Anterior cingulate cortex (tissue), 58 donors: ENCODE results near the gene SLC44A5.
"Not testable (repeated sequence)": the region's sequence is repeated elsewhere in the genome, so short reads cannot be mapped to it uniquely, and the experiment has no call there.

Source experiments
- DNase-seq, 58 donors: peaks; one replicate each; lab custom pipeline; 2025; lab: John Stamatoyannopoulos, UW

SLC44A5 gene

DNA sequence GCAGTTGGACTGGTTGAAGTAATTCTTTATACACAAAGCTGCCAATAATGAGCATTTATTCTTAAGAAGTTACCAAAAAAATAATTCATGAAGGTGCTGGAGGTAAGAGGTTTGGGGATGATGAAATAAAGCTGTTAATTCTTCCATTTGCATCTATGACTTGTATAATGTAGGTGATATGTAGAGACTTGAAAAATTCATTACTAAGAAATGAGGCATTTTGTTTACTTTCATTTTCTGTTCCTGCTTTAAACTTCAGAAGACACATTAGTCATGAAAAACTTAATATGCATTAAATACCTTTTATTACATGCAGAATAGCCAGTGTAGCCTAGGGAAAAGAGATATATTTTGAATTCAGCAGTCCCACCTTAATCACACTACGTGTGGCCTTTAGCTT is 214.2 kb downstream of the SLC44A5 start:
- no peak for DNase-seq

DNA sequence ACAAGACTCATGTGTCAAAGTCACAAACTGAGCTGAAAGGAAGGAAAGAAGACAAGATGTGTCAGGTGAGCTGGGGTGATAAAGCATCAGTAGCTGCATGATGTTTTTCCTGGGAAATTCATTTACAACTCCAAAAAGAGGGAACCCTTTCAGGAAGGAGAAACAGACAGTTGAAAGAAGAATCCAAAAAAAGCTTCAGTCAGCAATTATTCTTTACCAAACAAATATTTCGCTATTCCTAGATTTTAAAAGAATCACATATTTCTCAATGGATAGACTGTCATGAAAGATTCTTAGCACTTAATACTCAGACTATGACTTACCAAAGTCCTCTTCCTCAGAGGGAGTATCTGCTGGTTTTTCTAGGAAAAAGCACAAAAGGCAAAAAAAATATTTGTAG is 214.7 kb downstream of the SLC44A5 start:
- no peak for DNase-seq

DNA sequence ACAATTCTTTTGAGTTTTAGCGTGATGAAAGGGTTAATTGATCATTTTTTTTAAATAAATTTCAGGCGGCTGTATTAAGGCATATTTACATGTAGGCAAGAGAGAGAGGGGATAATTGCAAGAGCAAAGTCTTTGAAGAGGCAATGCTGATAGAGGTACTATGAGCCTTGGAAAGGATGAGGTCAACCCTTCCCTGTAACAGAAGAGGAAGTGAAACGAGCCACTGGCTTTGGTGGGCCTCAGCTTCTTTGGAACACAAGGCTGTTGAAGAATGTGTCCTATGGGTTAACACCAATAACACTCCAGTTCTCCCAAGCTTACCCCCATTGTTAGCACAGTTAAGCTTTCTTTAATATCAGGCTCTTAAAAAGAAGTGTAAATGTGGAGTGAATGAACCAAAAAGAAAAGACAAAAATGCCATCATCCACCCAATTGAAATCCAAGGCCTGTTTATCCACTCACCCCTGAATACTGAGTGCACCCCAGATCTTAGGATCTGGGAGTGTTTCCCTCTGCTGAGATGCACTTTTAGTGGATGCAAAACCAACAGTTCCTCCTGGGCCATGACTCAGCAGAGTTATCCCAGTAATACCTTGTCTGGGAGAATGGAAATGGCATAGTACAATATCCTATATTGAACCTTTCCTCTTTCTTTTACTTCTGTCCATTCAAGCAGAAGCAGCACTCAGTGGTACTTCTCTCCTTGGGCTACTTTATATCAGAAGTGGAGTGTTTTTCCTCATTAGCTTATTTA is 216.4 kb downstream of the SLC44A5 start:
- no peak for DNase-seq

DNA sequence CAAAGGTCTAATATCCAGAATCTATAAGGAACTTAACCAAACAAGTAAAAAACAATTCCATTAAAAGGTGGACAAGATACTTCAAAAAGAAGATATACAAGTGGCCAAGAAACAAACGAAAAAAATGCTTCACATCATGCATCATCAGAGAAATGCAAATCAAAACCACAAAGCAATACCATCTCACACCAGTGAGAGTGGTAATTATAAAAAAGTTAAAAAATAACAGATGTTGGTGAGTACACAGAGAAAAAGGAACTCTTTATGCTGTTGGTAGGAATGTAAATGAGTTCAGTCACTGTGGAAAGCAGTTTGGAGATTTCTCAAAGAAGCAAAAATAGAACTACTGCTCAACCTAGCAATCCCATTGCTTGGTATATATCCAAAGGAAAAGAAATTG is 218.6 kb downstream of the SLC44A5 start:
- no peak for DNase-seq

DNA sequence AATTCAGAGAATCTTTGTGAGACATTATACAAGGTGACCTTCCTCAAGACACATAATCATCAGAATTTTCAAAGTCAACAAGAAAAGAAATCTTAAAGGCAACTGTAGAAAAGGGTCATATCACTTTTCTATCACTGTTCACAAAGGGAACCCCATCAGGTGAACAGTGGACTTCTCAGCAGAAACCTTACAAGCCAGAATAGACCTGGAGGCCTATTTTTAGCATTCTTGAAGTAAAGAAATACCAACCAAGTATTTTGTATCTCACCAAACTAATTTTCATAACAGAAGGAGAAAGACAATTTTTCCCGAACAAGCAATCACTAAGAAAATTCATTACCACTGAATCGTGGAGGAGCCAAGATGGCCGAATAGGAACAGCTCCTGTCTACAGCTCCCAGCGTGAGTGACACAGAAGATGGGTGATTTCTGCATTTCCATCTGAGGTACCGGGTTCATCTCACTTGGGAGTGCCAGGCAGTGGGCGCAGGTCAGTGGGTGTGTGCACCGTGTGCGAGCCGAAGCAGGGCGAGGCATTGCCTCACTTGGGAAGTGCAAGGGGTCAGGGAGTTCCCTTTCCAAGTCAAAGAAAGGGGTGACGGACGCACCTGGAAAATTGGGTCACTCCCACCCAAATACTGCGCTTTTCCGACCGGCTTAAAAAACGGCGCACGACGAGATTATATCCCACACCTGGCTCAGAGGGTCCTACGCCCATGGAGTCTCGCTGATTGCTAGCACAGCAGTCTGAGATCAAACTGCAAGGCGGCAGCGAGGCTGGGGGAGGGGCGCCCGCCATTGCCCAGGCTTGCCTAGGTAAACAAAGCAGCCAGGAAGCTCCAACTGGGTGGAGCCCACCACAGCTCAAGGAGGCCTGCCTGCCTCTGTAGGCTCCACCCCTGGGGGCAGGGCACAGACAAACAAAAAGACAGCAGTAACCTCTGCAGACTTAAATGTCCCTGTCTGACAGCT is 235.2 kb downstream of the SLC44A5 start:
- not testable (repeated sequence) for DNase-seq

DNA sequence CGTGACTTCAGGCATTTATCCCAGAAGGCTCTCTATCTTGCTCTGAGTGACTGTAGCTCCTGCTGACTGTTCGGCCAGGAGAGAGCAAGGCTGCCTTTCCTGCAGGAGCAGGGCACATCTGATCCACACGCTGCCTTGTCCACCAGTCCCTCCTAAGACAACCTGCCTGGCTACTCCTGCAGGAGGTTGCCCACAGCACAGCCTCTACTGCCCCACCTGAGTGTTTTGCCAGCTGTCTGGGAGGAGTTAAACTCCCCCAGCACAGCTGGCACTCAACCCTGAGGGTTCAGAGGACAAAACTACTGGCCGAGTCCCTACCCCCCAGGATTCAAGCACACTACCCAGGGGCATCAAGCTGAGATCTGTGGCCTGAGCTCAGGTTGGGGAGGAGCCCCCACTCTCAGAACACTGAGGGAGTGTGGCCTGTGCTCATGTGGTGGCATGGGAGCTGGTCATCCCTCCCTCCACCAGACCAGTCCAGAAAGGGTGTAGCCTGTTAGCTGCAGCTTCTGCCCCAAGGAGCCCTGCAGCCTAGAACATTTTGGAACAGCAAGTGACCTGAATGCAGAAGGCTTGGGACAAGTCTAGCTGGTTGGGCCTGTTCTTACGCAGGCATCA is 237.3 kb downstream of the SLC44A5 start:
- no peak for DNase-seq

DNA sequence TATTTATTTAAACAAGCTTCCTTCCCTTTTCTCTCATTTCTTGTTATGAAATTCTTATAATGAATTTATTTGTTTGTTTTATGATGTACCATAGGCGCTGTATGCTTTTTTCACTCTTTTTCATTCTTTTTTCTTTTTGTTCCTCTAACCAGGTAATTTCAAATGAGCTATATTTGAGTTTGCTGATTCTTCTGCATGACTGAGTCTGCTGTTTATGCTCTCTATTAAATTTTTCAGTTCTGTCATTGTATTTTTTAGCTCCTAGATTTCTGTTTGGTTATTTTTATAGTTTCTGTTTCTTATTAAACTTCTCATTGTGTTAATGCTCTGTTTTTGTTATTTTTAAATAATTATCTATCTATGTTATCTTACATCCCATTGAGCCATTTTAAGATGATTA is 244.3 kb downstream of the SLC44A5 start:
- DNase-seq = no peak

DNA sequence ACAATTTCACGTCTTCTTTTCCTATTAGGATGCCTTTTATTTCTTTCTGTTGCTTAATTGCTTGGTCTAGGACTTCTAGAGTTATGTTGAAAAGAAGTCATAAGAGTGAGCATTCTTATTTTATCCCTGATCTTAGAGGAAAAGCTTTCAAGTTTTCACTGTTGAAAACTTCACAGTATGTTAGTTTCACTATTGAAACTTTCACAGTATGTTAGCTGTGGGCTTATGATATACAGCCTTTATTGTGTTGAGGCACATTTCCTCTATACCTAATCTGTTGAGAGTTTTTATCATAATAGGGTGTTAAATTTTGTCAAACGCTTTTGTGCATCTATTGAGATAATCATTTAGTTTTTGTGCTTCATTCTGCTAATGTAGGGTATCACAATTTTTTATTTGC is 249.7 kb downstream of the SLC44A5 start:
- DNase-seq = no peak

DNA sequence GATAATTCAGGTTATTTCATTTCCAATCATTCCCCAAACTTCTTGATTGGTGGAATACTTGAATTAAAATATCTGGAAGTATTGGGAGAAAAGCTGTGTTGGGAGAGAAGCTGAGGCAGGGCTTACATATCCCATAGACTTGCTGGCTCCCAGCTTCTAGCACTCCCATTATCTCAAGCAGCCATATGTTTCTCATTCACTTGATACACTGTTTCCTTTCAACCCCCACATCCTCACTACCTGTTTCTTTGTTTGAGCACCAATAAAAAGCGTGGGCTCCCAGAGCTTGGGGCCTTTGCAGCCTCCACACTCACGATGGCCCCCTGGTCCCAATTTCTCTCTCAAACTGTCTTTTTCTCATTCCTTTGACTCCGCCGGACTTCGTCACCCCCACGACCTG is 256.6 kb downstream of the SLC44A5 start:
- not testable (repeated sequence) for DNase-seq

DNA sequence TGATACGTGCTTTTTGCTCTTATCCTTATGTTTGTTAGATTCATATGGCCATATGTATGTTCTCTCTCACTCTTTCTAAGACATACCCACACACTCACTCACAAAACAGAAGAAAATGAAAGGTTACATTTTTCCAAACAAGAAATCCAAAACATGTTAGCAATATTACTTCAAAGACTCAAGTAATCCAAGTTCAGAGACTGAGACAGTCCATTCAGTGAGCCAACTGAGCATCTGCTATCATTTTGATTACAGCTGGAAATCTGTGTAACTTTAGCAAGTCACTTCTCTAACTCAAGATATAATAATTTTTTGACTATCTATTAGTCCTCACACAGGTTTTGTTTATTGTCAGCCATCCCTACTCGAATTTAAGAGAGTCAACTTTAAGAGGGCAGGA is 257.9 kb downstream of the SLC44A5 start:
- DNase-seq = no peak

DNA sequence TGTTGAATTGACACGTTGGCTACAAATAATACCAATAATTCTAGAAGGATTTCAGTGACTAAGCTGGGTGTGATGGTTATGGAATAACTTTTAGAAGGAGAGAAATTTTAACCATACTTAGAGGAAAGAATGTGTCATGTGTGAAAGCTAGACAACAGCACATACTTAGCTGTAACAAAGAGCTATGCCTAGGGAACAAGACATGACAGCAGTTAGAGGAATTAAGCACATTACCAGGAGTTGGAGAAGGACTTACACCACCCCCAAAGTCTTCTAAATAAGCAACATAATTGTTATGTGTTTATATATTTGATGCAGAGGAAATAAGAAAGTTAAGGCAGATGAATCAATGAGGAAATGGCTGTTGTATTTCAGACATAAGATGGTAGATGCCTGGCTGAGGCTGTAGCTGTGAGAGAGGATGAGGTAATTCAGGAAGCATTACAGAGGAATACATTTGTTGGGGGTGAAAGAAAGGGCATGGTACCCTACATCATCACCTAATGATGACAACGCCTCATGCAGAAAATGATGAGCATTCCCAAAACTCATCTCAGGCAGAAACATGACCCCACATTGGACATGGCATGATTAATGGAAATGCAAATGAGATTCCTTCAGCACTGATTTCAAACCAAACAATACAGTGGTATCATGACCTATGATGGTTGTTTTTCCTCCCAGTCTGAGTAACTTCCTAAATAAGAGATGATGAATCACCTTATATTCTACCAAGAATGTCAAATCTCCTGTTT is 265.2 kb downstream of the SLC44A5 start:
- no peak for DNase-seq

DNA sequence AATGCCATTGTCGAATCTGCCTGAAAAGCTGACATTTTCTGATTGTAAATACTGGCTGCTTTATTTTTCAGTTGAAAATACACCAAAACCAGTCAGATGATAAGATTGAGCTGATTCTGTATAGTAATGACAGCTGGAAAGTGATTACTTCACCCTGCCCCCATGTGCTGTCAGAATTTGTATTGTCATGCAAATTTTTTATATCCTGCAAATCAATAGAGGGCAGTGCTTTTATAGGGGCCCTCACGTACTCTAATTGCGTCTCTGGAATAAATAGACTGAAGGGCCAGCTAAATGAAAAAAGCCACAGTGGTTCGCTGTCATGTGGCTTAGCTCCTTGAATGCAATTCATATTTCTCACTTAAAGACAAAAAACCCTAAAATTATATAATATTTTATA is 268.1 kb downstream of the SLC44A5 start:
- DNase-seq = no peak

DNA sequence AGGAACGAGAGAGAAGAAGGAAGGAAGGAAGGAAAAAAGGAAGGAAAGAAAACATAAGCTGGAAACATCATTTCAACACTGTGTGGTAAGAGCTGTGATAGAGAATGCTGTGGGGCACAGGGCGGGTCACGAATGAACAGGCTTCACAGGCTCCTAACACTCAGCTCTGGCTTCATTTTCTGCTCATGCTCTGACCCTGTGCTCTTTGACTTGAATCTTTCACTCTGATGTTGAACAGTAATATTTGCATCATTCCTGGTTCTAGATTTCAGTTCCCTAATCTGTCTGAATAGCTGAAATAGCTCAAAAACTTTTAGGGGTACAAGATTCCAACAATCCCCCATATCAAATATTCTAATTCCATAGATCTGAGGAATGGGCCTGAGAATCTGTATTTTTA is 269.4 kb downstream of the SLC44A5 start:
- no peak for DNase-seq

DNA sequence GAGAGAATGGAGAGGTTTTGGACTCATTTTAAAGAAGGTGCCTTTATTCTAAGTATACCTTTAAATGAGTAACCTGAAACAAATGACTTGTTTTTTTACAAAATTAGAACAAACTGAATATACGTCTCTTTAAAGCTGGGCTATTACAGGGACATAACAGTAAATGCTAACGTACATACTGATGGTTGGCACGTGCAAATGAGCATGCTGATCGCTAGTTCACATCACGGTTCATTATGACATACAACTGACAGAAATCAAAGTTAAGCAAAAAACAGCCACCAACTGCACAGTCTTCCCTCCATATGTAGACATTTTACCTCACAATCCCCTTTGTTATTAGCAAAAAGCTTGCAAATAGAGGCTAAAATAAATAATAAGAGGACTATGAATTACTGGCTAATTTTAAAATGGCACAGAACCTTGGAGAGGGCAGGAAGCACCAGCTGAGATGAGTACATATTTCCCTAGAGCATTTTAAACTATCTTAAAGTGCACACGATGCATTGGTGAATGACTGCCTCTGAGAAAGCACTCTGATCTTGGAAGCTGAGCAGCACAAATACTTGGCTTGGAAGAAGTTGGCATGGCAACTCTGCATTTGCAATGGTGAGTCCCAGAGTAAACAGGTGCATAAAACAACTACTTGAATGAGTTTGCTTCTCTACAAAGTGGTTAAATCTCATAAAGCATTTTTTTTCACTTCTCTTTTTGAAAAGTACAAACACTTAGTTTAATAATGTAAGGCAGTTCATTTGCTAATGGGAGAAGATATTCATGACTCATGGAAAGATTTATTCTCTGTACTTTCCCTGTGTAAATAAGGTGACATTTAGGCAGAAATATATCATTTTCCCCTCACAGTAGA is 272.1 kb downstream of the SLC44A5 start:
- DNase-seq = peak in 8 of 58 donors; percentile 1 to 7 (median 4)

DNA sequence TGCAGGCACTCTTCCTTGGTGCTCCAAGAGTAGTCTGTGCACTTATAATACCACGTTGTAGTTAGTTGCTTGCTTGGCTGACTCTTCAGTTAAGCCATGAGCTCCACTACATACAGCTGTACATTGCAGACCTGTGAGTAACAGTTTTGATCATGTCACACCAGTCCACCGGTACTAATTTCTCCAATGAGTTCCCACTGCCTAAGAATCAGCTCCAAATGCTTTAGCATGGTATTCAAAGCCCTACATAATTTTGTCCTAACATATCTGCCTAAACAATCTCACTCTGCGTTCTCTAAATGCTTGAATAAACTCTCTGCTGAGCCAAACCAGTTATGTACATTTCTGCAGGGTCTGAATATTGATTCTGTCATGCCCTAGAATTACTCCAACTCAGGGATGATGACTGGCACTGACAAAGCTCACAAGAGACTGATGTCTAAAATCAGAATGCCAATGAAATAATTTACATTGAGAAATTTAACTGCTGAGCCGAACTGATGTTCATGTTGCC is 276.0 kb downstream of the SLC44A5 start:
- no peak for DNase-seq

DNA sequence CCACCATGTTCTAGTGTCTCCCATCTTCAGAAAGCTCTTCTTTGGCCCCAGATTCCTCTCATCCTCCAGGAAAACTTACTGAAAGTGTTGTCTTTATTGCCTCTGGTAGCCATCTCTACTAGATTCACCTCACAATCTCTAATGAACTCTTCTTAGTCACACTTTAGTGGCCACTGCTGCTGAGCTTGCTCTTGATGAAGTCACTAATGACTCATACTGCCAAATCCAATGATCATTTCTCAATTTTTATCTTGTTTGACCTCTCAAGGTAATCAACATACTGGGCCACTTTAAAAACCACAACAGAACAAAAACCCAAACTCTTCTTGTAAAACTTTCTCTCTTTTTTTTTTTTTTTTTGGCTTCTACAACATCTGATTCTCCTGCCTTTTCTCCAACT is 280.3 kb downstream of the SLC44A5 start:
- no peak for DNase-seq

DNA sequence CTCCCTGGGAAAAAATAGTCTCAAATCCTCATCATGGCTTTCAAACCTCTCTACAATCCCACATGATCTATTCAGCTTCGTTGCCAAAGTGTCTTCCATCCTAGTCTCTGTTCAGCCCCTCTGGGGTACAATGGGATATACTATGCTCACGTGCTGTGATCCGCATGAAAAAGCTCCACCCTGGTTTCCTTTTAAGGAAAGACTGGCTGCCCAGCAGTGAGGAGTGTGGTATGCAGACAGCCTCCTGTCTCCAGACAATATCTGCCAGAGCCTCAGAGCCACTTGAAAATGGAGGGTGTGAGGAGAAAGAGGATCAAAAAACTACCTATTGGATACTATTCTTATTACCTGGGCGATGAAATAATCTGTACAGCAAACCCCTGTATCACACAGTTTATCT is 282.2 kb downstream of the SLC44A5 start:
- no peak for DNase-seq

DNA sequence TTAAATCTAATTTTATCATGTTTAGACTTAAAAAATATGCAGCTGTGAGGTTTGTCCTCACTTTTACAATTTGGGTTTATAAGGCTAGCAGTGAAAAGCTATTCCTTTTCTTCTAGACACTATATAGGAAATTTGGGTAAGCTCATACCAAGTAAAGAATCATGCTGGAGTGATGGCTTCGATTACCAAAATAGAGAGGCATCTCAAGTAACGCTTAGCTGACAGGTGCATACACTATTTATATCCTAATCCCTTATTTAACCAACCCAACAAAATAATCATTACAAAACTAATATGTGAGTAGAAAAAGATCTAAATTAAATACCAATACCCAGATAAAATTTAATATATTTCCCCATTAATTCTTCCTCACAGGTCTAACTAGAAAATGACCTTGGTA is 283.5 kb downstream of the SLC44A5 start:
- DNase-seq = no peak

DNA sequence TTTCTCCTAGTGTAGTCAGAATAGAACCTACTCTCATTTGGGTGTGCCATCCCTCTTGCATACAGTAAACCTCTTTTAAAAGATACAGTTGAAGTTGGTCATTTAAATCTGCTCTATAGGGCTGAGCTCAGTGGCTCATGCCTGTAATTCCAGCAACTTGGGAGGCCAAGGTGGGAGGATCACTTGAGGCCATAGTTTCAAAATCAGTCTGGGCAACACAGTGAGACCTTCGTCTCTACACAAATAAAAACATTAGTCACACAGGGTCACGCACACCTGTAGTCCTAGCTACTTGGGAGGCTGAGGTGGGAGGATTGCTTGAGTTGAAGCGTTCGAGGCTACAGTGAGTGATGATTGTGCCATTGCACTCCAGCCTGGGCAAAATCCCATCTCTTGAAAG is 292.9 kb downstream of the SLC44A5 start:
- no peak for DNase-seq
